Neural progenitor cell (in vitro differentiated cells): Measurements from ENCODE around the gene USP49.

Experiments
- EZH2 ChIP-seq: fragments of 200-600 bp; sonication (generic); IDR thresholded peaks from 2 replicates; pipeline ENCODE4 v1.6.1; 2017; ENCODE audit warnings: antibody characterized with exemption, mild to moderate bottlenecking, moderate library complexity
- EZH2phosphoT487 ChIP-seq: fragments of 200-600 bp; sonication (generic); IDR thresholded peaks from 2 replicates; pipeline ENCODE4 v1.6.1; 2017; ENCODE audit warnings: antibody characterized with exemption
- TF ChIP-seq, protein P1 (sequence below): fragments of 200-600 bp; sonication (generic); IDR thresholded peaks from 2 replicates; pipeline ENCODE4 v1.5.1; 2017; ENCODE audit warnings: antibody characterized with exemption, mild to moderate bottlenecking

GRCh38 chr6:41747256-41748101 is 147.7 kb downstream of the USP49 start, which contains the start of gene PGC:
- TF ChIP-seq EZH2: no peak
- TF ChIP-seq, protein P1, sequence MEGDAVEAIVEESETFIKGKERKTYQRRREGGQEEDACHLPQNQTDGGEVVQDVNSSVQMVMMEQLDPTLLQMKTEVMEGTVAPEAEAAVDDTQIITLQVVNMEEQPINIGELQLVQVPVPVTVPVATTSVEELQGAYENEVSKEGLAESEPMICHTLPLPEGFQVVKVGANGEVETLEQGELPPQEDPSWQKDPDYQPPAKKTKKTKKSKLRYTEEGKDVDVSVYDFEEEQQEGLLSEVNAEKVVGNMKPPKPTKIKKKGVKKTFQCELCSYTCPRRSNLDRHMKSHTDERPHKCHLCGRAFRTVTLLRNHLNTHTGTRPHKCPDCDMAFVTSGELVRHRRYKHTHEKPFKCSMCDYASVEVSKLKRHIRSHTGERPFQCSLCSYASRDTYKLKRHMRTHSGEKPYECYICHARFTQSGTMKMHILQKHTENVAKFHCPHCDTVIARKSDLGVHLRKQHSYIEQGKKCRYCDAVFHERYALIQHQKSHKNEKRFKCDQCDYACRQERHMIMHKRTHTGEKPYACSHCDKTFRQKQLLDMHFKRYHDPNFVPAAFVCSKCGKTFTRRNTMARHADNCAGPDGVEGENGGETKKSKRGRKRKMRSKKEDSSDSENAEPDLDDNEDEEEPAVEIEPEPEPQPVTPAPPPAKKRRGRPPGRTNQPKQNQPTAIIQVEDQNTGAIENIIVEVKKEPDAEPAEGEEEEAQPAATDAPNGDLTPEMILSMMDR: no peak
- no peak for TF ChIP-seq EZH2phosphoT487
